Prostate gland (tissue), 2 donors: ENCODE data around the gene EPS15. TPM values are rescaled to one million over a fixed set of nuclear protein-coding genes. Genes with fewer than 3 reads are reported as not detected.
"Not testable (repeated sequence)": the region's sequence is repeated elsewhere in the genome, so short reads cannot be mapped to it uniquely, and the experiment has no call there.

Source experiments
- DNase-seq: peaks from one replicate; pipeline ENCODE4 v3.0.0-alpha.2; 2019; ENCODE audit warnings: low spot score
- H3K27ac ChIP-seq, 2 donors: fragments of 200-600 bp; sonication (generic); 2 replicates each; pipeline ENCODE4 v1.5.1; 2017 to 2019
- H3K27me3 ChIP-seq: fragments of 200-600 bp; sonication (generic); replicated peaks from 2 replicates; pipeline ENCODE4 v1.5.1; 2019; ENCODE audit not compliant: insufficient read depth
- H3K36me3 ChIP-seq, 2 donors: fragments of 200-600 bp; sonication (generic); 1 replicate in 1 of 2; 2 replicates in 1 of 2; pipeline versions ENCODE4 v1.5.1 to v1.8.1; 2017 to 2019
- H3K4me1 ChIP-seq: fragments of 200-600 bp; sonication (generic); replicated peaks from 2 replicates; pipeline ENCODE4 v1.5.1; 2019
- H3K4me3 ChIP-seq, 2 donors: fragments of 200-600 bp; sonication (generic); 2 replicates each; pipeline ENCODE4 v1.5.1; 2017 to 2019
- H3K9me3 ChIP-seq: fragments of 200-600 bp; sonication (generic); 2 replicates; pipeline ENCODE4 v1.5.1; 2017
- POLR2A ChIP-seq: fragments of 450-650 bp; IDR thresholded peaks from one replicate; pipeline ENCODE4 v1.6.1; 2016; ENCODE audit warnings: antibody characterized with exemption, mild to moderate bottlenecking
- POLR2AphosphoS5 ChIP-seq: sonication (generic); formaldehyde crosslinking; IDR thresholded peaks from one replicate; pipeline ENCODE4 v1.6.1; 2017; ENCODE audit warnings: antibody characterized with exemption
- WGBS: methylation state at CpG from one replicate; pipeline ENCODE4 v1.1.5; 2018; 5-methylcytosine and 5-hydroxymethylcytosine counted together
- intact Hi-C: fragments of 100-400 bp; cut with DNase I; formaldehyde crosslinking; loops from one replicate; pipeline ENCODE4 v1.14.2; 2022
- total RNA-seq, 2 donors: library from RNA; depleted of rRNA; stranded (reverse); fragments of >200 nt; gene quantifications; one replicate each; pipeline ENCODE4 v1.1.0, GENCODE V29; 2016
- TF ChIP-seq, protein P1 (sequence below), 4 experiments: fragments of 200-600 bp in 2 of 4; fragments of 450-650 bp in 2 of 4; sonication (generic) in 2 of 4; IDR thresholded peaks; 1 replicate in 3 of 4; 2 replicates in 1 of 4; pipeline ENCODE4 v1.5.1; 2016 to 2019; ENCODE audit warnings: antibody characterized with exemption in 4 of 4, mild to moderate bottlenecking in 2 of 4, moderate library complexity in 2 of 4

EPS15 gene
- total RNA-seq, 2 donors from 2014 or later: 62.4 to 70.4 TPM

DNA sequence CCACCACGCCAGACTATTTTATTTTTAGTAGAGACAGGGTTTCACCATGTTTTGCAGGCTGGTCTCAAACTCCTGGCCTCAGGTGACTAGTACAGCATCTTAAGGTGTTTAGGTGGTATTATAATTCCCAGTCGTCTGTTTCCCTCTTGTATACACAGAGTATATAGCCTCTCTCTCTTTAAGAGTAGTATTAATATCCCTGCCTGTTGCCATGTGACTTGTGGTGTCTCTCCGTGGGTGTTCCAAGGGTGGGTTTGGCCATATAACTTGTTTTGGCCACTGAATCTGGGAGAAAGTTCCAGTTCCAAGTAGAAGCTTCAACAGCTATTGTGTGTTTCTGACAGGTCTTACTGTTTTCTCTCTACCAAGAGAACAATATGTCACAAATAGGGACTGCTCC, 29.6 kb downstream of the EPS15 start:
- no peaks in the 10 kb centered on the region for H3K9me3 ChIP-seq
- H3K27me3 ChIP-seq: no peaks in the 10 kb centered on the region
- no peak overlapping the region for H3K27ac ChIP-seq
- peaks cover 3% of the 10 kb centered on the region for H3K4me1 ChIP-seq
- intact Hi-C loops: no loop called here
- TF ChIP-seq, protein P1, sequence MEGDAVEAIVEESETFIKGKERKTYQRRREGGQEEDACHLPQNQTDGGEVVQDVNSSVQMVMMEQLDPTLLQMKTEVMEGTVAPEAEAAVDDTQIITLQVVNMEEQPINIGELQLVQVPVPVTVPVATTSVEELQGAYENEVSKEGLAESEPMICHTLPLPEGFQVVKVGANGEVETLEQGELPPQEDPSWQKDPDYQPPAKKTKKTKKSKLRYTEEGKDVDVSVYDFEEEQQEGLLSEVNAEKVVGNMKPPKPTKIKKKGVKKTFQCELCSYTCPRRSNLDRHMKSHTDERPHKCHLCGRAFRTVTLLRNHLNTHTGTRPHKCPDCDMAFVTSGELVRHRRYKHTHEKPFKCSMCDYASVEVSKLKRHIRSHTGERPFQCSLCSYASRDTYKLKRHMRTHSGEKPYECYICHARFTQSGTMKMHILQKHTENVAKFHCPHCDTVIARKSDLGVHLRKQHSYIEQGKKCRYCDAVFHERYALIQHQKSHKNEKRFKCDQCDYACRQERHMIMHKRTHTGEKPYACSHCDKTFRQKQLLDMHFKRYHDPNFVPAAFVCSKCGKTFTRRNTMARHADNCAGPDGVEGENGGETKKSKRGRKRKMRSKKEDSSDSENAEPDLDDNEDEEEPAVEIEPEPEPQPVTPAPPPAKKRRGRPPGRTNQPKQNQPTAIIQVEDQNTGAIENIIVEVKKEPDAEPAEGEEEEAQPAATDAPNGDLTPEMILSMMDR (IDR thresholded peaks at IDR 0.05): no peak
- TF ChIP-seq POLR2A (no peak), POLR2AphosphoS5 (no peak)
- DNase-seq: no peak
- WGBS: 71% methylated on average over 3 of the region's 3 CpGs
- H3K4me3 ChIP-seq: no peak overlapping the region
- no peaks in the 10 kb centered on the region for H3K36me3 ChIP-seq

DNA sequence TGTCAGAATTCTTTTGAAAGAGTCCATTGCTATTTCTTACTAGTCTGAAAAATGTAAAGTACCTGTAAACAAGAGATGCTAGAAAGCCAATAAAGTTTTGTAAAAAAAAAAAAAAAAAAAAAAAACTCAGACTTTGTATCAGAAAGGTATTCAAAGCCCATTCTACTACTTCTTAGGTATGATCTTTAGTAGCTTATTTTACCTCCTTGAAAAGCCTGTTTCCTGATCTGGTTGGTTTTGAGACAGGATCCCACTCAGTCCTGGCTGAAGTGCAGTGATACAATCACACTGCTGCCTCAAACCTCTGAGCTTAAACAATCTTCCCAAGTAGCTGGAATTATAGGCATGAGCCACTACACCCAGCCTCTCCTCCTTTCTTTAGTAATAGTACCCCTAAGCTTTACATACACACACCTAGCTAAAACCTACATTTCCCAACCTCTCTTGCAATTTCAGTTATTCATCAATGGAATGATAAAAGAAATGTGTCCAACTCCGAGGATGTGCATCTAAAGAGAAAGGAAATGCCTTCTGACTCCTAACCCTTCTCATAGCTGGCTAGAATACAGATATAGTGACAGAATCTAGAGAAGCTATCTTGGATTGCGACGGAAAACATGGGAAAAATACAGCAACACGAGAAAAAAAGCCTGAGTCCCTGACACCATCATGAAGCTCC, 30.6 kb downstream of the EPS15 start:
- peaks cover 3% of the 10 kb centered on the region for H3K4me1 ChIP-seq
- no peaks in the 10 kb centered on the region for H3K9me3 ChIP-seq
- H3K27ac ChIP-seq: no peak overlapping the region
- H3K27me3 ChIP-seq: no peaks in the 10 kb centered on the region
- TF ChIP-seq POLR2A: no peak
- no peak for TF ChIP-seq POLR2AphosphoS5
- TF ChIP-seq, protein P1 (IDR thresholded peaks at IDR 0.05): no peak
- WGBS: 84% methylated on average over 4 of the region's 4 CpGs
- no peak for DNase-seq
- no peaks in the 10 kb centered on the region for H3K36me3 ChIP-seq
- intact Hi-C loops: no loop called here
- H3K4me3 ChIP-seq: no peak overlapping the region

DNA sequence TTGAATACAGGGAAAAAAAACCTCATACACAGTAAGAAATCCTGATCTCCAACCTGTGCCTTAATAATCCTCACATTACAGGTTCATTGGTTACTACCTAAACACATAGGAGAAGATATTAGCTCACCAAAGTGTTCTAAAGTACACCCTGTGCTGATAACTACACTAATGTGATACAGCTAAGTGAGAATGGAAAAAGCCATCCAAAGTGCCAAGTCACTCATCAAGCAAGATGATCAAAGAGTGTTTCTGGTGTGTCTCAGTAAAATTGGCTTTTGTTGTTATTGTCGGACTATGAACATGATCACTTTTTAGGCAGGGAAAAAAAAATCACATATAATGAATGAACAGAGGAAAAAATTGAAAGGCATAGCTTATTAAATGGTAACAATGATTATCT, 31.4 kb downstream of the EPS15 start:
- no peak for DNase-seq
- no peak overlapping the region for H3K4me3 ChIP-seq
- WGBS: 68% methylated on average over 1 of the region's 1 CpG
- intact Hi-C loops: no loop called here
- TF ChIP-seq POLR2AphosphoS5: no peak
- no peak for TF ChIP-seq POLR2A
- TF ChIP-seq, protein P1 (IDR thresholded peaks at IDR 0.05): no peak
- no peaks in the 10 kb centered on the region for H3K36me3 ChIP-seq
- no peak overlapping the region for H3K27ac ChIP-seq
- peaks cover 3% of the 10 kb centered on the region for H3K4me1 ChIP-seq
- no peaks in the 10 kb centered on the region for H3K27me3 ChIP-seq
- no peaks in the 10 kb centered on the region for H3K9me3 ChIP-seq

DNA sequence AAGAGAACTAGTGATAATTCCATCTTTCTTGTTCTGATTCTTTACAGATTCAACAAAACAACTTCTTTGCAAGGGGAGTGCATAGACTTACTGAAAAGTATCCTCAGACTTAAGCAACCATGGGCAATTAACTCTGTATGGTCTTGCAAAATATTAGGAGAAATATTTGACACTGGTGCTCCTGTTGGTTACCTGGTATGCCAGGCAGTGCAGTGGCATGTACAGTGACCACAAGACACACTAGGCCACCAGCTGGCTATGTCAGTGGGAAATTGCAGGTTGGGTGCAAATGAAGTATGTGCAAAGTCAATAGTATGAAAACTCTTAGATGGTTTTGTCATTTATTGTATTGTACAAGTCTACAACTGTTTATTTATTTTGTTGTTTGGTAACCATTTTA, 34.5 kb downstream of the EPS15 start:
- H3K27ac ChIP-seq: no peak overlapping the region
- H3K4me1 ChIP-seq: peaks cover 1% of the 10 kb centered on the region
- no peaks in the 10 kb centered on the region for H3K9me3 ChIP-seq
- no peaks in the 10 kb centered on the region for H3K36me3 ChIP-seq
- DNase-seq: no peak
- no peak overlapping the region for H3K4me3 ChIP-seq
- H3K27me3 ChIP-seq: no peaks in the 10 kb centered on the region
- intact Hi-C loops: no loop called here
- TF ChIP-seq POLR2AphosphoS5: no peak
- TF ChIP-seq, protein P1 (IDR thresholded peaks at IDR 0.05): no peak
- no peak for TF ChIP-seq POLR2A

DNA sequence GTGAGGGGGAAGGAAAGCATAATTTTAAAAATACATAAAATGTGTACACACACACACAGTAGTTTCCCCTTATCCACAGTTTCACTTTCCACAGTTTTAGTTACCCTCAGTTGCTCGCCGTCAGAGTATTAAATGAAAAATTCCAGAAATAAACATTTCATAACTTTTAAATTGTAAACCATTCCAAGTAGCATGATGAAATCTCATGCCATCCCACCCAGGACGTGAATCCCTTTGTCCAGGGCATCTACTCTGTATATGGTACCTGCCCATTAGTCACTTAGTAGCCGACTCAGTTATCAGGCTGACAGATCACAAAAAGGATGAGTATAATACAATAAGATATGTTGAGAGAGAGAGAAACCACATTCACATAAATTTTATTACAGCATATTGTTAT, 36.2 kb downstream of the EPS15 start:
- intact Hi-C loops: no loop called here
- Histone ChIP-seq H3K27ac (no peak overlapping the region), H3K9me3 (no peaks in the 10 kb centered on the region), H3K27me3 (no peaks in the 10 kb centered on the region), H3K4me1 (no peaks in the 10 kb centered on the region), H3K36me3 (no peaks in the 10 kb centered on the region), H3K4me3 (no peak overlapping the region)
- no peak for TF ChIP-seq POLR2A
- no peak for TF ChIP-seq POLR2AphosphoS5
- TF ChIP-seq, protein P1 (IDR thresholded peaks at IDR 0.05): no peak
- no peak for DNase-seq
- WGBS: 69% methylated on average over 4 of the region's 4 CpGs

DNA sequence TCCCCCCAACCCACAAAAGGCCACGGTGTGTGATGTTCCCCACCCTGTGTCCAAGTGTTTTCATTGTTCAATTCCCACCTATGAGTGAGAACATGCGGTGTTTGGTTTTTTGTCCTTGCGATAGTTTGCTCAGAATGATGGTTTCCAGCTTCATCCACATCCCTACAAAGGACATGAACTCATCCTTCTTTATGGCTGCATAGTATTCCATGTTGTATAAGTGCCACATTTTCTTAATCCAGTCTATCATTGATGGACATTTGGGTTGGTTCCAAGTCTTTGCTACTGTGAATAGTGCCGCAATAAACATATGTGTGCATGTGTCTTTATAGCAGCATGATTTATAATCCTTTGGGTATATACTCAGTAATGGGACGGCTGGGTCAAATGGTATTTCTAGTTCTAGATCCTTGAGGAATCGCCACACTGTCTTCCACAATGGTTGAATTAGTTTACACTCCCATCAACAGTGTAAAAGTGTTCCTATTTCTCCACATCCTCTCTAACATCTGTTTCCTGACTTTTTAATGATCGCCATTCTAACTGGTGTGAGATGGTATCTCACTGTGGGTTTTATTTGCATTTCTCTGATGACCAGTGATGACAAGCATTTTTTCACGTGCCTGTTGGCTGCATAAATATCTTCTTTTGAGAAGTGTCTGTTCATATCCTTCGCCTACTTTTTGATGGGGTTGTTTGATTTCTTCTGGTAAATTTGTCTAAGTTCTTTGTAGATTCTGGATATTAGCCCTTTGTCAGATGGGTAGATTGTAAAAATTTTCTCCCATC, 44.0 kb downstream of the EPS15 start:
- H3K4me3 ChIP-seq, H3K36me3 ChIP-seq, H3K27me3 ChIP-seq, DNase-seq, H3K27ac ChIP-seq, H3K4me1 ChIP-seq, intact Hi-C loops, H3K9me3 ChIP-seq: not testable (repeated sequence)
- WGBS: 87% methylated on average over 9 of the region's 9 CpGs
